Smooth muscle cell (in vitro differentiated cells): ENCODE results near the gene LRRK1. TPM values are rescaled to one million over a fixed set of nuclear protein-coding genes. Genes with fewer than 3 reads are reported as not detected.

Experiments used
- DNase-seq: peaks from one replicate; lab custom pipeline; 2025; ENCODE audit not compliant: unreplicated experiment; lab: John Stamatoyannopoulos, UW
- H2AFZ ChIP-seq: fragments of 200-600 bp; sonication (generic); 2 replicates; pipeline ENCODE4 v1.6.0; 2016; ENCODE audit warnings: antibody characterized with exemption, low read depth, mild to moderate bottlenecking
- H3F3A ChIP-seq: fragments of 200-600 bp; sonication (generic); 2 replicates; pipeline ENCODE4 v1.6.0; 2017; ENCODE audit warnings: antibody characterized with exemption, low read depth
- H3K27ac ChIP-seq: fragments of 200-600 bp; sonication (generic); 2 replicates; pipeline ENCODE4 v1.5.1; 2016; ENCODE audit warnings: low read depth, mild to moderate bottlenecking
- H3K27me3 ChIP-seq: fragments of 200-600 bp; sonication (generic); 2 replicates; pipeline ENCODE4 v1.6.1; 2016; ENCODE audit warnings: low read depth, mild to moderate bottlenecking
- H3K36me3 ChIP-seq: fragments of 200-600 bp; sonication (generic); 2 replicates; pipeline ENCODE4 v1.5.1; 2016; ENCODE audit warnings: low read depth
- H3K4me1 ChIP-seq: fragments of 200-600 bp; sonication (generic); 2 replicates; pipeline ENCODE4 v1.5.1; 2016; ENCODE audit warnings: low read depth
- H3K4me2 ChIP-seq: fragments of 200-600 bp; sonication (generic); 2 replicates; pipeline ENCODE4 v1.6.0; 2016; ENCODE audit warnings: mild to moderate bottlenecking
- H3K4me3 ChIP-seq: fragments of 200-600 bp; sonication (generic); 2 replicates; pipeline ENCODE4 v1.5.1; 2016; ENCODE audit warnings: mild to moderate bottlenecking
- H3K79me2 ChIP-seq: fragments of 200-600 bp; sonication (generic); 2 replicates; pipeline ENCODE4 v1.6.0; 2016; ENCODE audit warnings: low read depth, mild to moderate bottlenecking
- H3K9ac ChIP-seq: fragments of 200-600 bp; sonication (generic); 2 replicates; pipeline ENCODE4 v1.6.0; 2016; ENCODE audit warnings: low read depth
- H3K9me3 ChIP-seq: fragments of 200-600 bp; sonication (generic); replicated peaks from 2 replicates; pipeline ENCODE4 v1.5.1; 2016; ENCODE audit warnings: low read depth
- H4K20me1 ChIP-seq: fragments of 200-600 bp; sonication (generic); 2 replicates; pipeline ENCODE4 v1.6.0; 2016; ENCODE audit warnings: low read depth
- CTCF ChIP-seq: fragments of 200-600 bp; sonication (generic); IDR thresholded peaks from 2 replicates; pipeline ENCODE4 v1.5.1; 2017; ENCODE audit warnings: borderline replicate concordance, mild to moderate bottlenecking, antibody characterized with exemption; ENCODE audit not compliant: insufficient read depth, poor library complexity, severe bottlenecking
- WGBS: methylation state at CpG from one replicate; pipeline ENCODE4 v1.1.7; 2016; ENCODE audit warnings: low lambda C conversion rate; 5-methylcytosine and 5-hydroxymethylcytosine counted together
- polyA plus RNA-seq: library from polyadenylated mRNA; unstranded; fragments of >200 nt; fragmentation: Nextera tagmentation; extraction: Ambion mirVana; gene quantifications from 2 replicates; pipeline ENCODE4 v1.2.1, GENCODE V29; 2016
- total RNA-seq: library from RNA; depleted of rRNA; stranded (reverse); fragments of >200 nt; gene quantifications from 2 replicates; pipeline ENCODE4 v1.2.3, GENCODE V29; 2014

The LRRK1 gene
- total and polyA plus RNA-seq, 2 experiments from 2014 or later, result 1.1 to 1.6 TPM

DNA sequence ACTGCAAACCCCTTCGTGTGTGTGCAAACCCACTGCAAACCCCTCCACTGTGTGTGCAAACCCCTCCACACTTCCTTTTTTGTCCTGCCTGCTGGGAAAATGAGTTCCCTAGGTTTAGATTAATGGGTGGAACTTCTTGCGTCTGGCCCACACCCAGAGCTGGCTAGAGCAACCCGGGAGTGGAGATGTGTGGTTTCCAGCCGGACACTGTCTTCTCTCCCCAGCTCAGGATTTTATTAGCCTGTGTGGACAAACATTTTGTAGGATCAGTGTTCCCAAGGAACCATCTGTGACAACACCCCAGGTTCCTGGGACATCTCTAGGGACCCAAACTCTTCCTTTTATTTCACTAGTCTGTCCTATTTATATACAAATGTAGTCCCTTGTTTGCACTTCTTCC is 9.6 kb upstream of the LRRK1 start:
- WGBS, result 90% methylated on average over 4 of the region's 4 CpGs
- no peaks in the 10 kb centered on the region for H3K36me3 ChIP-seq

DNA sequence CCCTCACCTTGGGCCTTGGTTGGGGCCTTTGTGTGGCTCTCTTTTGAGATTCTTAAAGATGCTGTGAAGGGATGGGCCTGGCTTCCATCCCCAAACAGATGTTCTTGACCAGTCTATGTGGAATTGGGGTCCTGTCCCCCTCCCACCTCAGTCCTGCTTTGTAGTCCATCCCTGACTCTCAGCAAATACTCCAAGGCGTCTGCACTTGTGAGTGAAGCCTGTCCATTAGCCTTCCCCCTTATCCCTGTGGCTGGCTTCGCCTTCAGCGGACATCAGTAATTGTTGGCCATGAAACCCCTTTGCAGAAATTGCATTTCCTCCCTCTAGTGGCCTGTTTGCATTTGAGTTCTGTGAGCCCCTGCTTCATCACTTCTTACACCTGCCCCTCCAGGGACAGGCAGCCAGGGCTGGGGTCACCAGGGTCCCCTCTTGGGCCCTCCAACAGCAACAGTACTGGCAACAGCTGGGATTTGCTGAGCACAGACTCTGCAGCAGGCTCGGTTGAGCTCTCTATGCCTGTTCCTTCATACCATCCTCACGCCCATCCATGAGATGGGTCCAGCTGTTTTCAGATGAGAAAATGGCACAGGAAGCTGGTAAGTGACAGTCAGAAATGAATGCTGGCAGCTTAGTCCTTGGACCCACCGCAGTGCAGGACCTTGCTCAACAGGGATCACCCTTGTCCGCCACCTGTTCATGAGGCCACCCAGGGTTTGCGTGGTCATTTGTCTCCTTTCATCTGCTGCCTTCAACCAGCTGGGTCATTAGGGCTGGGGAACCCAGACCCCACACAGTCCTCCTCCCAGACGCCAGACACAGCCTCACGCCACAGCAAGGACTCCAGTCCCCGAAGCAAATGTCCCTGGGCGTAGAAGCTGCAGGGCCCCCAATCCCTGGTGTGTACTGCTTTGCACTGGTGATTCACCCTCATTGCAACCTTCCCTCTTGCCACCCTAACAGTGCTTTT is 8.9 kb upstream of the LRRK1 start:
- Histone ChIP-seq H3K27ac (no peak overlapping the region), H3K27me3 (peaks cover 4% of the 10 kb centered on the region), H3K4me1 (no peaks in the 10 kb centered on the region), H4K20me1 (no peaks in the 10 kb centered on the region), H3K79me2 (no peaks in the 10 kb centered on the region), H3K4me3 (no peak overlapping the region), H3K36me3 (no peaks in the 10 kb centered on the region), H3K9me3 (peaks cover 4% of the 10 kb centered on the region), H3K9ac (no peak overlapping the region), H2AFZ (no peak overlapping the region), H3F3A (no peaks in the 10 kb centered on the region), H3K4me2 (no peak overlapping the region)
- 77% methylated on average over 12 of the region's 12 CpGs for WGBS
- peak; percentile 12 for TF ChIP-seq CTCF
- DNase-seq, result no peak

More for the DNA sequence above, 9.6 kb upstream of the LRRK1 start:
- Histone ChIP-seq H3K27me3 (peaks cover 4% of the 10 kb centered on the region), H4K20me1 (no peaks in the 10 kb centered on the region), H3K4me2 (no peak overlapping the region), H3K4me3 (no peak overlapping the region), H3K9ac (no peak overlapping the region), H3K9me3 (peaks cover 4% of the 10 kb centered on the region), H3K4me1 (no peaks in the 10 kb centered on the region), H2AFZ (no peak overlapping the region), H3K27ac (no peak overlapping the region), H3K79me2 (no peaks in the 10 kb centered on the region), H3F3A (no peaks in the 10 kb centered on the region)
- no peak for TF ChIP-seq CTCF
- DNase-seq, result no peak

GRCh38 chr15:100911086-100911485 is 8.1 kb upstream of the LRRK1 start:
- Histone ChIP-seq H3K4me3 (no peak overlapping the region), H3K27me3 (peaks cover 4% of the 10 kb centered on the region), H3K4me2 (no peak overlapping the region), H3F3A (no peaks in the 10 kb centered on the region), H3K9me3 (peaks cover 4% of the 10 kb centered on the region), H3K27ac (no peak overlapping the region), H2AFZ (no peak overlapping the region), H3K36me3 (no peaks in the 10 kb centered on the region), H4K20me1 (no peaks in the 10 kb centered on the region), H3K4me1 (no peaks in the 10 kb centered on the region), H3K79me2 (no peaks in the 10 kb centered on the region), H3K9ac (no peak overlapping the region)
- no peak for TF ChIP-seq CTCF
- WGBS, result 95% methylated on average over 10 of the region's 10 CpGs
- DNase-seq, result no peak
